ENCODE data around the gene FPR3.

DNA sequence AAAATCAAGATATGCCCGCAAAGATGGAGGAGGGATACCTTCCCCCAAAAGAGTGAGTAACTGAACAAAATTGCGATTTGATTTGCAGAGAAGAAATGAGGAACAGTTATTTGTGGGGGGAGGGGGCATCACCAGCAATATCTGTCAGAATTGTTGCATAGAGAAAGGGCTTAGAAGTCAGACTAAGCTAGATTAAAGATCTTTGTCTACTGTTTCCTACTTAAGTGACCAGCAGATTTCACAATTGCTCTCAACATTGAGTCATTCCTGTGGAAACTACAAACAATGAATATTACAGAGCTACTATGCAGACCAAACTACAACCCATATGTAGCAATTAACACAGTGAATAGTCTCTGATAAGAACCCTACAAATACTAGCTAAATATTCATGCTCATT is 27.4 kb downstream of the FPR3 start:
- TF ChIP-seq, protein P1, sequence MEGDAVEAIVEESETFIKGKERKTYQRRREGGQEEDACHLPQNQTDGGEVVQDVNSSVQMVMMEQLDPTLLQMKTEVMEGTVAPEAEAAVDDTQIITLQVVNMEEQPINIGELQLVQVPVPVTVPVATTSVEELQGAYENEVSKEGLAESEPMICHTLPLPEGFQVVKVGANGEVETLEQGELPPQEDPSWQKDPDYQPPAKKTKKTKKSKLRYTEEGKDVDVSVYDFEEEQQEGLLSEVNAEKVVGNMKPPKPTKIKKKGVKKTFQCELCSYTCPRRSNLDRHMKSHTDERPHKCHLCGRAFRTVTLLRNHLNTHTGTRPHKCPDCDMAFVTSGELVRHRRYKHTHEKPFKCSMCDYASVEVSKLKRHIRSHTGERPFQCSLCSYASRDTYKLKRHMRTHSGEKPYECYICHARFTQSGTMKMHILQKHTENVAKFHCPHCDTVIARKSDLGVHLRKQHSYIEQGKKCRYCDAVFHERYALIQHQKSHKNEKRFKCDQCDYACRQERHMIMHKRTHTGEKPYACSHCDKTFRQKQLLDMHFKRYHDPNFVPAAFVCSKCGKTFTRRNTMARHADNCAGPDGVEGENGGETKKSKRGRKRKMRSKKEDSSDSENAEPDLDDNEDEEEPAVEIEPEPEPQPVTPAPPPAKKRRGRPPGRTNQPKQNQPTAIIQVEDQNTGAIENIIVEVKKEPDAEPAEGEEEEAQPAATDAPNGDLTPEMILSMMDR (IDR thresholded peaks at IDR 0.05; ENCODE audit: extremely low read depth in 1 of 2, insufficient read depth in 1 of 2, low read depth in 1 of 2, low read length in 2 of 2): no peak
- no peak for TF ChIP-seq EZH2 (IDR thresholded peaks at IDR 0.05; ENCODE audit: borderline replicate concordance, low read depth, low read length, severe bottlenecking)
- no peak for TF ChIP-seq POLR2AphosphoS5 (IDR thresholded peaks at IDR 0.05; ENCODE audit: insufficient read depth, low read depth, low read length)
- TF ChIP-seq, protein P2, sequence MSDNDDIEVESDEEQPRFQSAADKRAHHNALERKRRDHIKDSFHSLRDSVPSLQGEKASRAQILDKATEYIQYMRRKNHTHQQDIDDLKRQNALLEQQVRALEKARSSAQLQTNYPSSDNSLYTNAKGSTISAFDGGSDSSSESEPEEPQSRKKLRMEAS (IDR thresholded peaks at IDR 0.05; ENCODE audit: insufficient read depth, insufficient read length): no peak
- no peak for TF ChIP-seq FOS (IDR thresholded peaks at IDR 0.05; ENCODE audit: borderline replicate concordance, insufficient read depth, low read length)
- TF ChIP-seq MYC (IDR thresholded peaks at IDR 0.05; ENCODE audit: low read depth, low read length): no peak
- TF ChIP-seq JUN (IDR thresholded peaks at IDR 0.05; ENCODE audit: borderline replicate concordance, insufficient read depth, insufficient read length, low read depth): no peak
- TF ChIP-seq POLR2A (IDR thresholded peaks at IDR 0.05; ENCODE audit: low read depth, low read length): no peak
- TF ChIP-seq GATA2 (IDR thresholded peaks at IDR 0.05; ENCODE audit: insufficient read depth, insufficient read length, low read depth, low read length): no peak

Data from endothelial cell of umbilical vein (primary cell).